ENCODE data around the gene ZNF480. TPM values are rescaled to one million over a fixed set of nuclear protein-coding genes. Genes with fewer than 3 reads are reported as not detected.
A peak's percentile ranks its signal among the peaks of the same experiment; 100 is the strongest.
"Not testable (repeated sequence)": the region's sequence is repeated elsewhere in the genome, so short reads cannot be mapped to it uniquely, and the experiment has no call there.

The ZNF480 gene
- total RNA-seq (2022) = 4.9 and 5.1 TPM in 2 replicates
- Bru-seq, nascent RNA = percentile 60 among the genes with signal in this experiment
- percentile 44 among the genes with signal in this experiment for BruChase-seq, experiment 1, labeled RNA remaining after a 6-hour chase
- percentile 48 among the genes with signal in this experiment for BruChase-seq, experiment 2, labeled RNA remaining after a 2-hour chase
- long read RNA-seq, full-length matches to known transcripts = 3 of 4 reads
- long read RNA-seq, partial matches to known transcripts = 0 of 4 reads
- long read RNA-seq, other reads (novel, unspliced or antisense) = 1 of 4 reads

DNA sequence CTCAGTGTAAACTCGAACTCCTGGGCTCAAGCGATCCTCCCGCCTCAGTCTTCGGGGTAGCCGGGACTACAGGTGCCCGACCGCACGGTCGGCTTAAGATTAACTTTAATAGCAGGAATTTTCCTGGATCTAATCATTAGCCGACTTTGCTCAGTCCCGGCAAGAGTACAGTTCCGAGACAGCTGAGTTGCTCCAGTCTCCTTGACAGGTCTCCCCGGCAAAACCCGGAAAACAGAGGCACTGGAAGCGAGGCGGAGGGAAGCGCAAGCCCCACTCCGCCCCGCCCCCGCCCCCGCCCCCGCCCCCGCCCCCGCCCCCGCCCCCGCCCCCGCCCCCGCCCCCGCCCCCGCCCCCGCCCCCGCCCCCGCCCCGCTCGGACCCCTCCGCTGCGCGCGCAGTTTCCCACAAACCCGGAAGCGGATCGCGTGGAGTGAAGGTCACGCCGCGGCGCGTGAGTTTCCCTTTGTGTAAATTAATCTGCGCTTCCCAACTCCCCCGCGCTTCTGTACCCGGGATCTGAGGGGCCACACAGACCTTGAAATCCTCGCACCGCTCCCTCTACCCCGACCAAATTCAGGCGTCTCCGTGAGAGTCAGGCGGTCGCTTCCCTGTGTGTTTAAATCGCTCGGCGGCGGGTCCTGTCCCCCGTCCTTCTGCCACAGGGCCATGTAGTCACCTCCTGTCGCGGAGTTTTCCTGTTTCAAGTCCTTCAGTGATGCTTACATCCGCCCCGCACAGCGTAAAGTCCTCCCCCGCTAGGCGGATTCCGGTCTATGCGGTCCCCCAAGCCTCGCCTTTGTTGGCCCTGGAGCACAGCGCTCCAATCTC is at the start of gene ZNF480:
ZNF480 (plus strand) TSS at position 397 of the 828 bp plus-strand sequence. CDS start 3,244 bp downstream, outside the sequence.
- intact Hi-C loops (cut with micrococcal nuclease; ENCODE audit: unreplicated experiment) = no loop called here
- H3K27me3 Mint-ChIP-seq (ENCODE audit: unreplicated experiment) = no peaks in the 10 kb centered on the region
- BruUV-seq (replicated peaks) = TSS peak; percentile 79
- peak within 1 kb of the TSS; percentile 3 for H3K27ac Mint-ChIP-seq (ENCODE audit: unreplicated experiment)
- H3K4me1 Mint-ChIP-seq (ENCODE audit: low read depth, unreplicated experiment) = no peaks in the 10 kb centered on the region
- peak; percentile 43 for DNase-seq
- H3K4me3 Mint-ChIP-seq (ENCODE audit: low read depth, unreplicated experiment) = peak within 1 kb of the TSS; percentile 60
- TF ChIP-seq, protein P1, sequence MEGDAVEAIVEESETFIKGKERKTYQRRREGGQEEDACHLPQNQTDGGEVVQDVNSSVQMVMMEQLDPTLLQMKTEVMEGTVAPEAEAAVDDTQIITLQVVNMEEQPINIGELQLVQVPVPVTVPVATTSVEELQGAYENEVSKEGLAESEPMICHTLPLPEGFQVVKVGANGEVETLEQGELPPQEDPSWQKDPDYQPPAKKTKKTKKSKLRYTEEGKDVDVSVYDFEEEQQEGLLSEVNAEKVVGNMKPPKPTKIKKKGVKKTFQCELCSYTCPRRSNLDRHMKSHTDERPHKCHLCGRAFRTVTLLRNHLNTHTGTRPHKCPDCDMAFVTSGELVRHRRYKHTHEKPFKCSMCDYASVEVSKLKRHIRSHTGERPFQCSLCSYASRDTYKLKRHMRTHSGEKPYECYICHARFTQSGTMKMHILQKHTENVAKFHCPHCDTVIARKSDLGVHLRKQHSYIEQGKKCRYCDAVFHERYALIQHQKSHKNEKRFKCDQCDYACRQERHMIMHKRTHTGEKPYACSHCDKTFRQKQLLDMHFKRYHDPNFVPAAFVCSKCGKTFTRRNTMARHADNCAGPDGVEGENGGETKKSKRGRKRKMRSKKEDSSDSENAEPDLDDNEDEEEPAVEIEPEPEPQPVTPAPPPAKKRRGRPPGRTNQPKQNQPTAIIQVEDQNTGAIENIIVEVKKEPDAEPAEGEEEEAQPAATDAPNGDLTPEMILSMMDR (IDR thresholded peaks at IDR 0.05; ENCODE audit: unreplicated experiment) = no peak
- H3K9me3 Mint-ChIP-seq (ENCODE audit: low read depth, unreplicated experiment) = peaks cover 20% of the 10 kb centered on the region
- H3K36me3 Mint-ChIP-seq (ENCODE audit: insufficient read depth, unreplicated experiment) = peaks cover 5% of the 10 kb centered on the region
- CTCF ChIA-PET = no interaction called here

DNA sequence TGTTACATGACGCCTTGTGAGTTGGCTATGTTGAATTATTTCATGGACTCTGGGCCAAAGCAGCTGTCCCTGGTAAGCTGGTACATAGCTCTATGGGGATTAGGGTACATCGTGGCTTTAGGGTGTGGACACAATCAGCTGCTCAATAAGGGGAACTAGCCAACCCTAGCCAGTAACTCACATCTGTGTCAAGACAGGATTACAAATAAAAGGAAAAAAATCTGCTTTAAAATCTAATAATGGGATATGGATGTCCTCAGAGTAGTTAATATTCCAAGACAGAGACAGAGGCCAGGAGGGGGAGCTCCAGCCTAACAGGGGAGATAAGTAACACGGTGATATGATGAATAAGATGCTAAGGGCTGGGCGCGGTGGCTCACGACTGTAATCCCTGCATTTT is 48.7 kb upstream of the ZNF480 start:
- Mint-ChIP-seq H3K27ac (ENCODE audit: unreplicated experiment) (no peak overlapping the region), H3K4me1 (ENCODE audit: low read depth, unreplicated experiment) (no peaks in the 10 kb centered on the region), H3K36me3 (ENCODE audit: insufficient read depth, unreplicated experiment) (no peaks in the 10 kb centered on the region), H3K4me3 (ENCODE audit: low read depth, unreplicated experiment) (no peak overlapping the region), H3K27me3 (ENCODE audit: unreplicated experiment) (no peaks in the 10 kb centered on the region), H3K9me3 (ENCODE audit: low read depth, unreplicated experiment) (peaks cover 20% of the 10 kb centered on the region)
- no TSS peak for BruUV-seq (replicated peaks)
- TF ChIP-seq, protein P1 (IDR thresholded peaks at IDR 0.05; ENCODE audit: unreplicated experiment) = no peak
- DNase-seq = no peak
- intact Hi-C loops (cut with micrococcal nuclease; ENCODE audit: unreplicated experiment) = no loop called here
- CTCF ChIA-PET = no interaction called here

DNA sequence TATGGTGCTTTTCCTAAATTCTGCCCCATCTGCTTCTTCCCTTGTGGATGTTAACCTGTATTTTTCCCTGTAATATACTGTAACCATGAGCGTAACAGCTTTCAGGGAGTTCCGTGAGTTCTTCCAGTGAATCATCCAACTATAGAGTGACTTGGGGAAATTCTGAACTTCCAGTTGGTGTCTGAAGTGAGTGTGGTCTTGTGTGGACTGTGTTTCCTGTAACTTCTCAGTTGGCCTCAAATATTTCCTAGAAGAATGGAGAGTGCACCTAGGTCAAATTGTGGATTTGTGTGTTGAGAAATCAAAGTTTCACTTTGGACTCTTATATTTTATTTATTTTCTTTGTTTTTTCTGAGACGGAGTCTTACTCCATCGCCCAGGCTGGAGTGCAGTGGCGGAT is 38.5 kb upstream of the ZNF480 start:
- BruUV-seq (replicated peaks) = no TSS peak
- H3K27ac Mint-ChIP-seq (ENCODE audit: unreplicated experiment) = no peak overlapping the region
- H3K4me1 Mint-ChIP-seq (ENCODE audit: low read depth, unreplicated experiment) = no peaks in the 10 kb centered on the region
- no peak overlapping the region for H3K4me3 Mint-ChIP-seq (ENCODE audit: low read depth, unreplicated experiment)
- DNase-seq = no peak
- H3K9me3 Mint-ChIP-seq (ENCODE audit: low read depth, unreplicated experiment) = peaks cover 23% of the 10 kb centered on the region
- CTCF ChIA-PET = no interaction called here
- TF ChIP-seq, protein P1 (IDR thresholded peaks at IDR 0.05; ENCODE audit: unreplicated experiment) = no peak
- H3K36me3 Mint-ChIP-seq (ENCODE audit: insufficient read depth, unreplicated experiment) = no peaks in the 10 kb centered on the region
- intact Hi-C loops (cut with micrococcal nuclease; ENCODE audit: unreplicated experiment) = no loop called here
- H3K27me3 Mint-ChIP-seq (ENCODE audit: unreplicated experiment) = no peaks in the 10 kb centered on the region

DNA sequence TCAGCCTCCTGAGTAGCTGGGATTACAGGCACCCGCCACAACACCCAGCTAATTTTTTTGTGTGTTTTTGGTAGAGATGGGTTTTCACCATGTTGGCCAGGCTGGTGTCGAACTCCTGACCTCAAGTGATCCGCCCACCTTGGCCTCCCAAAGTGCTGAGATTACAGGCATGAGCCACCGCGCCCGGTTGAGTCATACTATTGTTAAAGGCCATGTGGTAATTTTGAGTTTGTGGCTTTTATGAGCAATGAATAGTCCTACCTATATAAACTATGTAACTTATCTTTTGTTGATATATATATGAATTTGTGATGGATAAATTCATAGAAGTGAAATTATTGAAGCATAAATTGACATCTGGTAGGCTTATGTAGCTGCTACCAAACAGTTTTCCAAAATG is 31.4 kb upstream of the ZNF480 start:
- intact Hi-C loops (cut with micrococcal nuclease; ENCODE audit: unreplicated experiment); CTCF ChIA-PET; H3K9me3 Mint-ChIP-seq (ENCODE audit: low read depth, unreplicated experiment); H3K4me1 Mint-ChIP-seq (ENCODE audit: low read depth, unreplicated experiment); H3K27ac Mint-ChIP-seq (ENCODE audit: unreplicated experiment); H3K4me3 Mint-ChIP-seq (ENCODE audit: low read depth, unreplicated experiment); BruUV-seq (replicated peaks); DNase-seq; H3K27me3 Mint-ChIP-seq (ENCODE audit: unreplicated experiment): not testable (repeated sequence)
- H3K36me3 Mint-ChIP-seq (ENCODE audit: insufficient read depth, unreplicated experiment) = peaks cover 15% of the 10 kb centered on the region

Measured in Calu3 (cell line).